ENCODE data around the gene SPDYE5.
"Not testable (repeated sequence)": the region's sequence is repeated elsewhere in the genome, so short reads cannot be mapped to it uniquely, and the experiment has no call there.

Gene SPDYE5

DNA sequence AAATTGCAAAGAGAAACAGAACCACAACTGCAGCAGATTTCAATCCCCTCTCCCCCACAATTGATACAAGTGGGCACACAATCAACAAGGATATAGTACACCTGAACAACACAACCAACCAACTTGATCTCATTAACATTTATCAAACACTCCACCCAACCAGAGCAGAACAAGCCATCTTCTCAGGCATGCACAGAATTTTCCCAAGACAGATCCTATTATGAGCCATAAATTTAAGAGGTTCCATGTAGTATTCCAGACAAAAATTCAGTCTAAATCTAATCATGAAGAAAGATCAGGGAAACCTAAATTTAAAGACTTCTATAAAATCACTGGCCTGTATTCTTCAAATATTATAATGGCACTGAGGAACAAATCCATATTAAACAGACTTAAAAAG lies 29.6 kb downstream of the SPDYE5 start:
- not testable (repeated sequence) for H3F3A ChIP-seq (ENCODE audit: insufficient read depth, low read length); H3K9me3 ChIP-seq (ENCODE audit: low read length); H3K27ac ChIP-seq (ENCODE audit: low read depth, low read length, poor library complexity, severe bottlenecking); H3K4me2 ChIP-seq (ENCODE audit: low read length); H4K20me1 ChIP-seq (ENCODE audit: insufficient read depth, low read length); H2AFZ ChIP-seq (ENCODE audit: low read length); H3K9me2 ChIP-seq (ENCODE audit: low read depth, low read length); H3K27me3 ChIP-seq (ENCODE audit: insufficient read depth, low read length); H3K4me3 ChIP-seq (ENCODE audit: low read depth, low read length, poor library complexity, severe bottlenecking); H3K9ac ChIP-seq (ENCODE audit: low read length)
- Histone ChIP-seq H3K4me1 (ENCODE audit: insufficient read depth, low read length, severe bottlenecking) (peaks cover 10% of the 10 kb centered on the region), H3K36me3 (ENCODE audit: insufficient read depth, low read length) (peaks cover 67% of the 10 kb centered on the region), H3K79me2 (ENCODE audit: insufficient read depth, low read length) (peaks cover 12% of the 10 kb centered on the region; the same call in 1 of the 2 replicates)

DNA sequence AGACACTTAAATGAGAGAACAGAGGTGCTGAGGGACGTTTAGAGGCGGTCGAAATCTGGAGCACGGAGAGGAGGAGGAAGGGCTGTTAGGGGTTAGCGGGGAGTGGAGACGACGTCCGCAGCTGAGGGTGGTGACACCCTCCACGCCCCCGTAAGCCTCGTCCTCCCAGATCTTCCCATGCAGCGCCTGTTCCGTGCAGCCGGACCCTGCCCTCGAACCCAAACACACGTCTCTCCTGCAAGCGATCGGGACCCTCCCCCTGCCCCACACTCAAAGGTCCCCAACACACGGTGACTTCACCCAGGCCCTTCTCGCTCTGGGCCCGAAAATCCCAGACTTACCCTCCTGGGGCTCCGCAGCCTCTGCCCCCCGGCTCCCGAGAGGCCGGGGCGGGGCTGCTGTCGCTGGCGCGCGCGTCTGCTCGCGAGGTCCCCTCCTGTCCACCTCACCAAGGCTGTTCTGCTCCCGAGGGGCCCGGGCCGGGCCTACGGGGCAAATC lies 35.2 kb downstream of the SPDYE5 start:
- H3K9me3 ChIP-seq (ENCODE audit: low read length); H3K27me3 ChIP-seq (ENCODE audit: insufficient read depth, low read length); H3K27ac ChIP-seq (ENCODE audit: low read depth, low read length, poor library complexity, severe bottlenecking); H4K20me1 ChIP-seq (ENCODE audit: insufficient read depth, low read length); H2AFZ ChIP-seq (ENCODE audit: low read length); H3F3A ChIP-seq (ENCODE audit: insufficient read depth, low read length); H3K9me2 ChIP-seq (ENCODE audit: low read depth, low read length): not testable (repeated sequence)
- peak overlapping the region; percentile 80 for H3K9ac ChIP-seq (ENCODE audit: low read length)
- H3K4me3 ChIP-seq (ENCODE audit: low read depth, low read length, poor library complexity, severe bottlenecking), result peak overlapping the region; percentile 81
- H3K36me3 ChIP-seq (ENCODE audit: insufficient read depth, low read length), result peaks cover 33% of the 10 kb centered on the region
- H3K4me1 ChIP-seq (ENCODE audit: insufficient read depth, low read length, severe bottlenecking), result peaks cover 22% of the 10 kb centered on the region
- peak overlapping the region; percentile 96 for H3K4me2 ChIP-seq (ENCODE audit: low read length)
- peaks cover 16% of the 10 kb centered on the region; the same call in 1 of the 2 replicates for H3K79me2 ChIP-seq (ENCODE audit: insufficient read depth, low read length)

DNA sequence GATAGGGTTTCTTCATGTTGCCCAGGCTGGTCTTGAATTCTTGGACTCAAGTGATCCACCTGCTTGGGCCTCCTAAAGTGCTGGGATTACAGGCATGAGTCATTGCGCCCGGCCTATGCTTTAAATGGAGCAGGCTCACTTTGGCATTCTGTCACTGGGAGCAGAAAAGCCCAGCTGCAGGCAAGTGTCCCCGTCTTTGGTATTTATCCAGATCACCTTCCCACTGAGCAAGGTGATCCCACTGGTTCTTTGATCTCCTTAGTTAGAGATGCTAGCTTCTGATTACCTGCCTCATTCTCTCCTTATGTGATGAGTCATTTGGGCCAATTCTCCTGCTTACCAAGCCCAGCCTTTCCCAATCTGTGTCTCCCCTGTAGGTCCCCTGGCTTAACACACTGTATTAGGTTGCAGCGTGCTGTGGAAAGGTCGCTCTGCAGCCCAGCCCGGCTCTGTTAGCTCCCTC lies 39.3 kb downstream of the SPDYE5 start:
- H3K27ac ChIP-seq (ENCODE audit: low read depth, low read length, poor library complexity, severe bottlenecking), result no peak overlapping the region
- peaks cover 25% of the 10 kb centered on the region for H3K4me1 ChIP-seq (ENCODE audit: insufficient read depth, low read length, severe bottlenecking)
- H4K20me1 ChIP-seq (ENCODE audit: insufficient read depth, low read length), result no peaks in the 10 kb centered on the region
- H3K36me3 ChIP-seq (ENCODE audit: insufficient read depth, low read length), result no peaks in the 10 kb centered on the region
- no peak overlapping the region for H3K9ac ChIP-seq (ENCODE audit: low read length)
- no peaks in the 10 kb centered on the region for H3K9me3 ChIP-seq (ENCODE audit: low read length)
- no peaks in the 10 kb centered on the region for H3K9me2 ChIP-seq (ENCODE audit: low read depth, low read length)
- no peak overlapping the region for H3K4me3 ChIP-seq (ENCODE audit: low read depth, low read length, poor library complexity, severe bottlenecking)
- H3K27me3 ChIP-seq (ENCODE audit: insufficient read depth, low read length), result no peaks in the 10 kb centered on the region
- peaks cover 12% of the 10 kb centered on the region; the same call in 1 of the 2 replicates for H3K79me2 ChIP-seq (ENCODE audit: insufficient read depth, low read length)
- H2AFZ ChIP-seq (ENCODE audit: low read length), result no peak overlapping the region
- no peaks in the 10 kb centered on the region for H3F3A ChIP-seq (ENCODE audit: insufficient read depth, low read length)
- H3K4me2 ChIP-seq (ENCODE audit: low read length), result no peak overlapping the region
- TF ChIP-seq EZH2 (IDR thresholded peaks at IDR 0.05; ENCODE audit: borderline replicate concordance, low read length), result no peak
- TF ChIP-seq, protein P1, sequence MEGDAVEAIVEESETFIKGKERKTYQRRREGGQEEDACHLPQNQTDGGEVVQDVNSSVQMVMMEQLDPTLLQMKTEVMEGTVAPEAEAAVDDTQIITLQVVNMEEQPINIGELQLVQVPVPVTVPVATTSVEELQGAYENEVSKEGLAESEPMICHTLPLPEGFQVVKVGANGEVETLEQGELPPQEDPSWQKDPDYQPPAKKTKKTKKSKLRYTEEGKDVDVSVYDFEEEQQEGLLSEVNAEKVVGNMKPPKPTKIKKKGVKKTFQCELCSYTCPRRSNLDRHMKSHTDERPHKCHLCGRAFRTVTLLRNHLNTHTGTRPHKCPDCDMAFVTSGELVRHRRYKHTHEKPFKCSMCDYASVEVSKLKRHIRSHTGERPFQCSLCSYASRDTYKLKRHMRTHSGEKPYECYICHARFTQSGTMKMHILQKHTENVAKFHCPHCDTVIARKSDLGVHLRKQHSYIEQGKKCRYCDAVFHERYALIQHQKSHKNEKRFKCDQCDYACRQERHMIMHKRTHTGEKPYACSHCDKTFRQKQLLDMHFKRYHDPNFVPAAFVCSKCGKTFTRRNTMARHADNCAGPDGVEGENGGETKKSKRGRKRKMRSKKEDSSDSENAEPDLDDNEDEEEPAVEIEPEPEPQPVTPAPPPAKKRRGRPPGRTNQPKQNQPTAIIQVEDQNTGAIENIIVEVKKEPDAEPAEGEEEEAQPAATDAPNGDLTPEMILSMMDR (IDR thresholded peaks at IDR 0.05; ENCODE audit: low read length), result no peak

DNA sequence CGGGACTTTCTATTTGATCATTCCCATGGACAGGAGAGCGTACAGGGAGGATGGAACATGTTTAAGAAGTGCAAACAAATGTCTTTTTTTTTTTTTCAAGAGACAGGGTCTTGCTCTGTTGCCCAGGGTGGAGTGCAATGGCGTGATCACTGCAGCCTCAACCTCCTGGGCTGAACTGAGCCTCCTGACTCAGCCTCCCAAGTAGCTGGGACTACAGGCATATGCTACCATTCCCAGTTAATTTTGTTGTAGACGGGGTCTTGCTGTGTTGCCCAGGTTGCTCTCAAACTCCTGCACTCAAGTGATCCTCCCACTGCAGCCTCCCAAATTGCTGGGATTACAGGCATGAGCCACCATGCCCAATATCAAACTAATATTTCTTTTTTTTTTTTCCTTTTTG lies 40.5 kb downstream of the SPDYE5 start:
- no peaks in the 10 kb centered on the region for H3K9me2 ChIP-seq (ENCODE audit: low read depth, low read length)
- H4K20me1 ChIP-seq (ENCODE audit: insufficient read depth, low read length), result no peaks in the 10 kb centered on the region
- H3K79me2 ChIP-seq (ENCODE audit: insufficient read depth, low read length), result no peaks in the 10 kb centered on the region
- no peak overlapping the region for H3K9ac ChIP-seq (ENCODE audit: low read length)
- no peak overlapping the region for H3K4me2 ChIP-seq (ENCODE audit: low read length)
- 0 out of 2 replicates have a peak, but pooled peaks cover 9% of the 10 kb centered on the region for H3K27me3 ChIP-seq (ENCODE audit: insufficient read depth, low read length)
- no peaks in the 10 kb centered on the region for H3F3A ChIP-seq (ENCODE audit: insufficient read depth, low read length)
- no peak for TF ChIP-seq EZH2 (IDR thresholded peaks at IDR 0.05; ENCODE audit: borderline replicate concordance, low read length)
- TF ChIP-seq, protein P1 (IDR thresholded peaks at IDR 0.05; ENCODE audit: low read length), result no peak
- H2AFZ ChIP-seq (ENCODE audit: low read length), result no peak overlapping the region
- no peaks in the 10 kb centered on the region for H3K36me3 ChIP-seq (ENCODE audit: insufficient read depth, low read length)
- peaks cover 16% of the 10 kb centered on the region for H3K4me1 ChIP-seq (ENCODE audit: insufficient read depth, low read length, severe bottlenecking)
- no peak overlapping the region for H3K27ac ChIP-seq (ENCODE audit: low read depth, low read length, poor library complexity, severe bottlenecking)
- H3K4me3 ChIP-seq (ENCODE audit: low read depth, low read length, poor library complexity, severe bottlenecking), result no peak overlapping the region
- H3K9me3 ChIP-seq (ENCODE audit: low read length), result no peaks in the 10 kb centered on the region
